ENCODE data around the gene TNFAIP8L3. TPM values are rescaled to one million over a fixed set of nuclear protein-coding genes. Genes with fewer than 3 reads are reported as not detected.
"Not testable (repeated sequence)": the region's sequence is repeated elsewhere in the genome, so short reads cannot be mapped to it uniquely, and the experiment has no call there.

The TNFAIP8L3 gene
- polyA plus RNA-seq, 1 donor: 1.7 TPM

DNA sequence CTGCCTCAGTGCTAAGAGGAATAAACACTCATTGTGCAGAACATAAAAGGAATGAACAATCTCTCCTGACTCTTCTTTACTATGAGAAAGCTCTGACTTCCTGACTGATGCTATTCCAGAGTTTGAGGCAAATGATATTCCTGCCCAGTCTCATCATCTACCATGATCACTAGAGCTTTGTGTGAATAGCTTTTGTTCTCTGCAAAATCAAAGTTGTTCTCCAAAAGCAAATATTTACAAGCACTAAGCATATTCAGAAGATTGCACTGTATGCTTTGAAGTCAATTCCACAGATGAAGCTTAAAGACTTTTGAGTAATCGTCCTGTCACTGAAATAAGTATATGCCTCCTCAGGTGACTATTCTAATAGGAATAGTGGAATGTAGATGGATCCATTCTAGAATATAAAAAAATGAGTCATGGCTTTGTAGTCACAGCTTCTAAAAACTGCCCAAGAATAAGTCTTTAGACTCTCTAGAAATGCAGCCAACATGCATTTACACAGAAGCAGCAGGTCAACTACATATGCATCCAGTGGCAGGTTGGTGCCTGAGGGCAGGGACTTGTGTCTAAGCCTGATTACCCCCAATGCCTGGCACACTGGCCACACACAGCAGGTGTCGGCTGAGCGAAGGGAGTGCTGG lies 34.6 kb downstream of the TNFAIP8L3 start:
- no peak for DNase-seq (ENCODE audit: low read depth)

DNA sequence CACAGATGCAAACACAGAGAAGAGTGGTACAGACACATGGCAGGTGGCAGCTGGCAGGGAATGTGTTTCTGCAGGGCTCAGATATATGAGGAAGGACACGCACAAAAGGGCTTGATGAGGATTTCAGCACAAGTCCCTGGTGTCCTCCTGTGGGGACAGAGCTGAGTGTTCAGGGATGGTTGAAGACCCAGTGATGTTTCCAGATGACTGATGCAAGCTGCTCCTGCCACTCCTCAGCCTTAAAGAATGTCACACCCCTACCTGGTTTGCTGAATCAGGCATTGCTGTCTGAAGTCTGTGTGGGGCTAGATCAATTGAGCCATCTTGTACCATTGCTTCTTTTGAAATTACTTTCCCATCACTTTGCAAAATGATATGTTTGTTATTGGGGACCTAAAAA lies 40.2 kb downstream of the TNFAIP8L3 start:
- no peak for DNase-seq (ENCODE audit: low read depth)

DNA sequence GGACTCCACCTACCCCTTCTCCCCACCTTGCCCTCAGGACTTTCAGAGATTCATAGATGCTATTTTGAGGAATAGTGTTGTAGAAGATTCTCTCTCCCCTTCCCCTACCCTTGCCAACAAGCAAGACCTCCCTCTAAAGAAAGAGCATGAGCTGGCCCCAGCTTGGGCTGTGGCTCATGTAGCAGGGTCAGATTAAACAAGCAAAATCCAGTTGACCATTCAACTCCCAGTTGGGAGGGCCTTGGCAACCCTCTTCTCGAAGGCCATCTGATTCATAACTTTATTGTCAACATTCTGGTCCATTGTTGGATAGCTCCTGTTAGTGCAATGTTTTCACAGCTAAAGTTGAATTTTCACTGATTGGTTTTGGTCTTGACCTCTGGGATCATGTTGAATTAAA lies 41.1 kb downstream of the TNFAIP8L3 start:
- no peak for DNase-seq (ENCODE audit: low read depth)

DNA sequence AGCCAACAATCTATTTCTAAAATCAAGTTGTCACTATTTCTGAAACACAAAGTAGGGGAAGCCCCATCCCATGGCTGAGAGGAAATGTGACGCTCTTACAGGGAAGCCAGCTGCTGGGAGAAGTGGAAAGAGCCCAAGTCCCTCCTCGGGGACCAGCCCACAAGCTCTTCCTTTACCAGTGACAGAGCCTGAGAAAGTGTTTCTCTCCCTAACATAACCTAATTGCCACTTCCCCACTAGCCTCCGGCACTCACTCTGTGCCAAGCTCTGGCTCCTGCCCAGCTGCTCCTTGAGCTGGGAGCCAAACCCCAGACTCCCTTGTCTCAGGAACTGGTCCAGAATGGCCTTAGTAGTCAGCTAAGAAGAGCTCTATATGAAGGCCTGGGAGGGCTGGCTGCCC lies 42.9 kb downstream of the TNFAIP8L3 start:
- peak; percentile 49 for DNase-seq (ENCODE audit: low read depth)

DNA sequence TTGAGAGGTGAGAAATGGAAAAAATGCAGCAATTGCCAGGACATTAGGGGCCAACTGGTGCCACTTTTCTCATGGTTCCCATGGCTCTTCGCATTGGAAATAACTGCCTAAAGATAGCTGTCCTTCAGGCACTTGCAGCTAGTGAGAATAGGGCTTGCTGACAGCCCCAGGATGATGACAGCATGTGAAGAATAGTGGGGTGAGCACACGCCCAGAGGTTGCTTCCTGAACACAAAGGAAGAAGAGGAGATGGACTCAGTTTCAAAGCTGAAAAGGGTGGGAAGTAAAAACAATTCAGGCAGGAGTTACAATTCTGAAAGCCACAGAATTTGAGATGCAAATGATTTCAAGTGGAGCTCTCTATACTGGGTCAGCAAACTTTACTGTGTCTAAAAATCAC lies 45.6 kb downstream of the TNFAIP8L3 start:
- DNase-seq (ENCODE audit: low read depth): no peak

DNA sequence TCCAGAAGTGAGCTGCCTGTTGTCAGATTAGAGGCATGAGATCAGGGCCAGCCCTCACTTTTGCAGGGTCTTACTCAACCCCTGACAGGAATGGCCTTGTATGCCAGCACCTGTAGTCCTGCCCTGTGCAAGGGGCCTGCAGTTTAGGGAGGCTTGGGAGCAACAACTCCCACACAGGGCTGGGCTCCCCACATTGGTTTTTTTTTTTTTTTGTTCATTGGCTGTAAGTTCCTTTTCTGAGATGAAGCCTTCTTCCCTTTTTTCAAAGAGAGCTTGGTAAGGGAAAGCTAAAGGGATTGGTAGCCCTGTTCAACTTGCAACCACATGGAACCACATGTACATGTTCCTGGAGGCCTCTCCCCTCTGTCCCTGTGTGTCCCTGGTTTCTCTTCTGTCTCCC lies 46.4 kb downstream of the TNFAIP8L3 start:
- no peak for DNase-seq (ENCODE audit: low read depth)

DNA sequence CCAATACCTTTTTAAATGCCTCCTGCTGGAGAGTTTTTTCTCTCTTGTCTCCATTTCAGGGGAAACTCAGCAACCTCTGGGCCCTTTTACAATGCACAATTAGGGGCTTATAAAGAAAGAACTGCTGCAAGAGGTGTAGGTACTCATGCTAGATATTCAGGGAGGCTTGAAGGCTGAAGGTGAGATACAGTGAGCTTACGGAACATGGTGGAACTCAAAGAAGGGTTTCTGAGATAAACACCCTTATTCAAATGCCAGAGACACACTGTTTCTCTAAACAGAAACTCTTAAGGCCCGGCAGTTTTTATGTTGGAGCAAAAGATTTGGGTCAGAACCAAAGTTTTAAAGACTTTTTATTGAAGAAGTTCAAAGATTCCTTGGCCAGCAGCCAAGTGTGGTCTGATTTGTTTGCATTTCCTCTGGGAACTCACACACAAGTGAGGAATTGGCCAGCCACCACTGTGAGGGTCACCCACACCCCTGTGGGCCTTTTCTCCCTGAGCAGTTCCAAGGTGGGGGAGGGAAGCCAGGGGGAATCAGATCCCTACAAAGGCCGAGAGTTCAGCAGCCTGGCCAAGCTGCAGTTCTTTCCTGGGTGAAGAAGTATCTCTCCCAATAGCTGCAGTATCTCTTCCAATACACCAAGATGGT lies 47.8 kb downstream of the TNFAIP8L3 start:
- DNase-seq (ENCODE audit: low read depth): no peak

DNA sequence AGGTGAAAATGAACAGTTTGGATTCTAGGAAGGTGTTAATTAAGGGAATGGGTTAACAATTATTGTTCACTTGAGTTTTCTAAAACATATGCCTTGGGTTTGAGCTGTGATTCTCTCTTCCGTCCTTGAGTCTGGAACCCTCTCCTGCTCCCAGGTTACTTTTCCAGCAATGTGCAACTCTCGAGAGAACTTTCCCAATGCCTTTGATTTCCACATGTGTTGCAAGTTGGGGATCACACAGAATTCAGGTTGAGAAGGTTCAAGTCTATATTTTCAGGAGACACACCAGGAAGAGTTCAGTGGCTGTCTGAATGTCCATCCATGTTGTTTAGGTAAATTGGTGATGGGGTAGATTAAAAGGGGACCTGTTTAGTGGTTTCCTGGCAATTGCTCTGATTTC lies 48.7 kb downstream of the TNFAIP8L3 start:
- DNase-seq (ENCODE audit: low read depth): no peak

DNA sequence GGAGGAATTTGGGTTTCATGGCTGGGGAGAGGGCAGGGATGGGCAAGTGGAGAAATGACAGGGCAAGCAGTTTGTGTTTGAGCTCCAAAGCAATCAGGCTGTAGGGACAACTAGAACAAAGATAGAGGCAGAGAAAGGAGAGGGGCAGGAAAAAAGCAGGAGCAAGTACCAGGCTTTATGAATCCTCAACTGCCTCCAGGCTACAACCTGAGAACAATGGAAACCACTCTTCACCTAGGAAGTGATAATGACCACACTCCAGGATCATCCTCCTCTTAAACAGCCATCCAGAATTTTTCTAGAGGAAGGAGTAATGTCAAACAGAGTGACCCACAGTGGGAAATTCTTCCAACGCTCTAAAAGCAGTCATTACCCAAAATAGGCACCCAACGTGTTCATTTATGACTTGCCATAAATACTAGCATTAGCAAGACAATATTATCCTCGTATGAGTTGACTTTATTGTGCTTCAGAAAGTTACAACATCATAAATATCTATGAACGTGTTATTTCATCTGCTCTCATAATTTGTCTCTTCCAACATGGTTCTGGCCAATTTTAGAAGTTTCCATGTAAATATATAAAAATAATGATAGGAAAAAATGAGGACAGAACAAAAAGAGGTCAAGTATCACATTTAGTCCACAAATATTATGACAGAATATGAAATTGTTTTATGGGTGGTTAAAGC lies 50.5 kb downstream of the TNFAIP8L3 start:
- no peak for DNase-seq (ENCODE audit: low read depth)

DNA sequence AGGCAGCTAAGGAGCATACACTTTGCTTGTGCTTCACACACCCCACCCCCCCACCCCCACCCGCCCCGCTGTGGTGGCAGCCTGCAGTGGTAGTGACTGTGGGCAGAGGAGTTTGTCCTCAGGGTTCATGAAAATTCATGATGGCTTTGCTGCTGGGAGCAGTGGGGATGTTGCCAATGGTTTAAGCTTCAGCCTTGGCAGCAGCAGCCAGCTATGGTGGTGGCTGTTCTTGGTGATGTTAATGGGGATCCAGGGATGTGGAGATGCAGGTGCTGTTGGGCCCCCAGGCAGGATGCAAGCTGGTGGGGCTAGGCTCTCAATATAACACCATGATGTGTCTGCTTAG lies 55.8 kb downstream of the TNFAIP8L3 start:
- no peak for DNase-seq (ENCODE audit: low read depth)

DNA sequence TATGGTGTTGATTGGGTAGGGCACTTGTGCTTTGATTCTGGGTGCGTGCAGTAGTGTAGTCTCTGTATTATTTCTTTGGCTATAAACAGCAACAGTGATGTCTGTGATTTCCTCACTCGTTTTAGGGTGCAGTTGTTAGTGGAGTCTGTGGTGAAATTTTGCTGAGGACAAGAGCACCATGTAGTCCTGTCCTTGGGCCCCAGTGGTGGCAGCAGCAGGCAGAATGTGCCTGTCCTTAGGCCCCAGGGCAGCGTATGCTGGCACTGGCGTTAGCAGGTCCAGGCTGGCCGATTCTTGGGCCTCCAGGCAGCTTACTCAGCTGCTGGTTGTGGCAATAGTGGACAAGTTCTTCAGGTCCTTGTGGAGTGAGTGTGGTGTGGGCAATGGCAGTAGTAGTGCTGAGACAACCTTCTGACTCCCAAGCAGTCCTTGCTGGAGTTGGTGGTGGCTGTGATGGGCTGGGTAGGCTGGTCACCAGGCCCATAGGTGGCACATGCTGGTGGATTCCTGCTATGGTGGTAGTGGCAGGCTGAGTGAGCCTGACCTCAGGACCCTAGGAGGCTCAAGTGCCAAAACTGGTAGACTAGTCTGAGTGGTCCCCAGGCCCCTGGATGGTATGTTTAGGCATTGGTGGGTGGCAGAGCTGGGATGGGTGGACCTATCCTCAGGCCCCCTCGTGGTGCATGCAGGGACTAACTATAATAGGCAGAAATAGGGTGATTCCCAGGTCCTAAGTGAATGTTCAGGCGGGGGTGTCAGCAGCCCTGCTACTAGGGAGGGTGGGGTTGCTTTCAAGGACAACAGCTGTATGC lies 56.3 kb downstream of the TNFAIP8L3 start:
- DNase-seq (ENCODE audit: low read depth): no peak

DNA sequence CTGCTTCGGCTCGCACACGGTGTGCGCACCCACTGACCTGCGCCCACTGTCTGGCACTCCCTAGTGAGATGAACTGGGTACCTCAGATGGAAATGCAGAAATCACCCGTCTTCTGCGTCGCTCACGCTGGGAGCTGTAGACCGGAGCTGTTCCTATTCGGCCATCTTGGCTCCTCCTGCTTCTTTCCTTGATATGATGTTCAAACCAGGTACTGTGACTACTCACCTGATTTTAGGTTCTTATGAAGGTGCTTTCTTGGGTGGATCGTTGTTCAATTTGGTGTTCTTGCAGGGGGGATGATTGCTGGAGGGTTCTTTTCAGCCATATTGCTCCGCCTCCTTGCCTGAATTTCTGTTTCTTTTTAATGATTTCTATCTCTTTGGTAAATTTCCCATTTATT lies 57.2 kb downstream of the TNFAIP8L3 start:
- DNase-seq (ENCODE audit: low read depth): not testable (repeated sequence)

DNA sequence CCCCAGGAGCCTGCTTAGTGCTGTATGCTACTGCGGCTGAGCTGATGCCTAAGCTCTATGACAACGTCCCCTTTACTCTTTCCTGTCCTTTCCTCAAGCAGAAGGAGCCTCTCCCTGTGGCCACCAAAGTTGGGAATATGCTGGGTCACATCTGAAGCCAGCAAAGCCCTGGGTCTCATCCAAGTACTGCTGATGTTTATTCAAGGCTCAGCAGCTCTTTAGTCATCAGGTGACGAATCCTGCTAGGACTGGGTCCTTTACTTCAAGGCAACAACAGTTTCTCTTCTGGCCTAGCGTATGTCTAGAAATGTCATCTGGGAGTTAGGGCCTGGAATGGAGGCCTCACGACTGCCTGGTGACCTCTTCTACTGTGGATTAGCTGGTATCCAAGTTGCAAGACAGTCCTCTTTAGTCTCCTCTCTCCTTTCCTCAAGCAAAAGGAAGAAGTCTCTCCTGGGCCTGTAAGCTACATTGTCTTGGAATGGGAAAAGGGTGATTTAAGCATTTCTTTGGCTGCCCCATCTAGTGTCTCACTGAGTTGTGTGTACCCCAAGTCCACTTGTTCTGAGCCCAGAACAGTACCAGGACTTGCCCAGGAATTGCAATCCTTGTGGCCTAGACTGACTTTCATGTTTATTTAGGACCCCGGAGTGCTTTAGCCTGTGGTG lies 63.9 kb downstream of the TNFAIP8L3 start:
- DNase-seq (ENCODE audit: low read depth): no peak

DNA sequence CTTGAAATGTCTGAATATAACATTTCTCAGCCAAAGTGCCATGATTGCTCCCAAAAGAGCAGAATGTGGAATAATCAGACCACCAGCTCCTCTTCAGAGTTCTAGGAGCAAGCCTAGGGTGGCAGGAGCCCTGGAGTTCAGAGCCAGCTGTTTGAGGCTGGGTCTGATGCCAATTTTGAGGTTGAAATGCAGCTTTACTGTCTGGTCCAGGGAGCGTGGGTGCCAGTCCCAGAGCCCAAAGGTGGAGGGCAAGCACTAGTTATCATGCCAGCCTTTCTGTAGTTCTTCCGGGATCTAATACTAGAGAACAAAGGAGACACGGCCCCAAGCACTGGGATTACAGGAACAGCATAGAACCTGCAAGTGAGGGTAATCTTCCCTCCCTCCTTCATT lies 69.3 kb downstream of the TNFAIP8L3 start:
- DNase-seq (ENCODE audit: low read depth): no peak

DNA sequence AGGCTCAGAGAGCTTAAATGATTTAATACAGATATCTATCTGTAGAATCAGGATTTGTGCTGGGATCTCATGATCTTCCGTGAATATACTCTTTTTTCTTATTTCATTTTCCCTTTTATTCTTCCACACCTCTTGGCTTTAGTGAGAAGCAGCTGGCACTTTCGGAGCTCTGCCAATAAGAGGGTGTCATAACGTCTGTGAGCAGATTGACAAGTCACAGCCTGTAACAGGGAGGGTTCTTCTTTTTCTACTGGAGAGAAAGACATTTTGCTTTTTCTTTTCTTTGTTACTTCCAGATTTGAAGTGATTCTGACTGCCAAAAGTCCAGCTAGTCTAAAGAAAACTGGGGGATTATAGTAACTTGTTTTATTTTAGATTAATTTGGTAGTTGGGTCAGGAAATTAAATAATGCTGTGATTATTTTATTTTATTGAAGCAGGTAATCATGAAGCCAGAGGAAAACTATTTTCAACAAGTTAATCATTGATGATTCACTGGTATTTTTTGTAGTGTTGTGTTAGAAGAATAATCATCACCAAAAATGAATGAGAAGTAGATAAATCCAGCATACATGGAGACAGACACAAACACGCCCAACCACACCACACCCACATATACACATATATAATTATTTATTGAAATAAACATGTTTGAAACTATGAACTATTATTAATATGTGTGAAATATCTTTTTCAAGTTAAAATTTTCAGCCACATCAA lies 69.8 kb downstream of the TNFAIP8L3 start:
- DNase-seq (ENCODE audit: low read depth): no peak

DNA sequence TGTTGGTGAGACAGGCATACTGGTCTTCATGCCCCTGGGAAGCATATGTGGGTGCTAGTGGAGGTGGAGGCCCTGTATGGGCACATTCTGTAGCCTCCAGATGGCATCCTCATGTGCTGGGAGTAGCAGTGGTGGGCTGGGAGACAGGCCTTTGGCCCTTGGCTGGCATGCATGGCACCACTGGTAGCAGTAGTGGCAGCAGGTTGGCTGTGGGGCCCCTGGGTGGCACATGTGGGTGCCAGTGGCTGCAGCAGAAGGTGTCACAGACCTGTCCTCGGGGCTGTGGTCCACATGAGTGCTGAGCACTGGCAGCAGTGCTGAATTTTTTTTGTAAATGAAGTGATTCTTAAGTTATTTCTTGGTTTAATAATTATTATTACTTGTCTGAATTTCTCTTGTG lies 71.2 kb downstream of the TNFAIP8L3 start:
- DNase-seq (ENCODE audit: low read depth): no peak

DNA sequence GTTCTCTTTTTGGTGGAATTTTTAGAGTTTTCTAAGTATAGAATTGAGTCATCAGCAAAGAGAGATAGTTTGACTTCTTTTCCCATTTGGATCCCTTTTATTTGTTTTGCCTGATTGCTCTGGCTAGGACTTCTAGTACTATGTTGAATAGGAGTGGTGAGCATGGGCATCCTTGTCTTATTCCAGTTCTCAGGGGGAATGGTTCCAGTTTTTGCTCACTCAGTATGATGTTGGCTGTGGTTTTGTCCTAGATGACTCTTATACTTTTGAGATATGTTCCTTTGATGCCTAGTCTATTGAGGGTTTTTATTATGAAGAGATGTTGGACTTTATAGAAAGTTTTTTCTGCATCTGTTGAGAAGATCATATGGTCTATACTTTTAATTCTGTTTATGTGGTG lies 72.5 kb downstream of the TNFAIP8L3 start:
- DNase-seq (ENCODE audit: low read depth): no peak

DNA sequence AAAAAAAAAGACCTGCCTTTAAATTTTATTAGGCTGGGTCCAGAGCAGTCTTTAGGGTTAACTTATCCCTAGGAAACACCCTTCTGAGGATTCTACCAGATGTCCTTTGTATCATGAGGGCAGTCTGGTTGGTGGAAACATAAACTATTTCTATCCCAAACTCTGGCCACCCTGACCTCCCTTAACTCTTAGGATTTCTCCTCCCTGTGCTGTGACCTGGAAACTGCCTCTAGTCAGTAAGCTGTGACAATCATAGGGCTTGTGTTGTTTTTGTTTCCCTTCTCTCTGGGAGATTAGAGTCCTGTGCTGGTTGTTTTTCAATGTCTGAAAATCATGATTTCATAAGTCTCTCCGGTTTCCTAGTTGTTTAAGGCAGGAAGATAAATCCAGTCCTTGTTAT lies 78.1 kb downstream of the TNFAIP8L3 start:
- DNase-seq (ENCODE audit: low read depth): no peak

DNA sequence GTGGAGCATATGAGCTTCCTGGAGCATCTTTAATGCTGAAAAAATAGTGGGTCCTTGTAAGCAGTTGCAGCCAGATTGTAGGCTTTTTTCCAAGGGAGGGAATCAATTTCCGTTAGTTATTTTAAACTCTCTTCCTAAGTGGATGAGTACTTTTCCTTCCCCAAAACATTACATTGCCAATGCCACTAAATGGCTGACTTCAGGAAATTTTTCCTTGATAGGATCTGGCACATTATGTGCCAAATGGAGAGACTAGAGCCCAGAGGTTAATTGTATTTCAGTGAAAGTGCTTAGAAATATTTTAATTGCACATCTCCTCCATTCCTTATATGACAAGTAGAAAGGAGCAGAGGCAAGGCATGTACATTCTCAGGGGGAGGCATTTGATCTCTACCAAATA lies 83.5 kb downstream of the TNFAIP8L3 start:
- no peak for DNase-seq (ENCODE audit: low read depth)

DNA sequence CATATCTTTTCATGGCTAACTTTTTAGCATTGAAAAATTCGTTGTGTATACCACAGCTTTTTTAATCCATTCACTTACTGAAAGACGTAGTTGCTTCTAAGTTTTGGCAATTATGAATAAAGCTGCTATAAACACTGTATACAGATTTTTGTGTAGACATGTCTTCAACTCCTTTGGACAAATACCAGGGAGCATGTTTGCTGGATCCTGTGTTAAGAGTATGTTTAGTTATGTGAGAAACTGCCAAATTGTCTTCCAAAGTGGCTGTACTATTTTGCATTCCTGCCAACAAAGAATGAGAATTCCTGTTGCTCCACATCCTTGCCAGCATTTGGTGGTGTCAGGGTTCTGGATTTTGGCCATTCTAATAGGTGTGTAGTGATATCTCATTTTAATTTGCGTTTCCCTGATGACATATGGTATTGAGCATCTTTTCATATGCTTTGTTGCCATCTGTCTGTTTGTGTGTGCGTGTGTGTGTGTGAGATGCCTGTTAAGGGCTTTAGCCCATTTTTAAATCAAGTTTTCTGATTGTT lies 87.5 kb downstream of the TNFAIP8L3 start:
- no peak for DNase-seq (ENCODE audit: low read depth)
